Pancreas (tissue), 10 donors: Measurements from ENCODE around the gene RAB4B. TPM values are rescaled to one million over a fixed set of nuclear protein-coding genes. Genes with fewer than 3 reads are reported as not detected.

Experiments used
- ATAC-seq, 4 donors: fragments of 200-7000 bp; cut with Tn5 transposase; one replicate each; pipeline versions ENCODE4 v1.8.0 to v1.9.1; 2020; ENCODE audit warnings: mild to moderate bottlenecking in 4 of 4, moderate library complexity in 4 of 4
- DNase-seq, 6 donors: peaks; one replicate each; pipeline ENCODE4 v3.0.0-alpha.2; 2020
- FAIRE-seq: peaks from 2 replicates; lab custom pipeline; 2012; peaks lifted over from hg19 to GRCh38; lab: Jason Lieb, UNC
- H3K27ac ChIP-seq, 4 donors: fragments of 200-600 bp; sonication (generic); 1 replicate in 3 of 4; 2 replicates in 1 of 4; pipeline versions ENCODE4 v1.5.0 to v1.8.0; 2020
- H3K27me3 ChIP-seq, 4 donors: fragments of 200-600 bp; one replicate each; pipeline ENCODE4 v1.8.0; 2021
- H3K36me3 ChIP-seq, 3 donors: fragments of 200-600 bp; sonication (generic) in 1 of 3; one replicate each; pipeline versions ENCODE4 v1.5.0 to v1.8.0; 2020 to 2021
- H3K4me1 ChIP-seq, 3 donors: fragments of 200-600 bp; one replicate each; pipeline ENCODE4 v1.8.0; 2021
- H3K4me3 ChIP-seq, 4 donors: fragments of 200-600 bp; sonication (generic) in 2 of 4; one replicate each; pipeline versions ENCODE4 v1.5.0 to v1.8.0; 2020 to 2021
- H3K9me3 ChIP-seq, 4 donors: fragments of 200-600 bp; one replicate each; pipeline ENCODE4 v1.8.0; 2021
- CTCF ChIP-seq, 4 donors: fragments of 200-600 bp; sonication (generic) in 3 of 4; IDR thresholded peaks; one replicate each; pipeline versions ENCODE4 v1.5.0 to v1.8.0; 2021; ENCODE audit warnings: antibody characterized with exemption in 4 of 4
- WGBS, 2 donors: extraction: QIAGEN DNeasy Blood & Tissue Kit; methylation state at CpG; one replicate each; pipeline ENCODE4 v1.1.7; 2013; 5-methylcytosine and 5-hydroxymethylcytosine counted together
- intact Hi-C, 3 donors: fragments of 100-400 bp; cut with DNase I; formaldehyde crosslinking; loops; one replicate each; pipeline versions ENCODE4 v1.11.1 to v1.14.2; 2022
- polyA plus RNA-seq, 2 donors: library from polyadenylated mRNA; stranded (reverse); fragments of 200-250 nt; gene quantifications; one replicate each; pipeline ENCODE4 v1.2.3, GENCODE V29; 2013
- total RNA-seq, 6 donors: library from RNA; stranded (reverse); fragmentation: NEBNext Ultra II Directional in 4 of 6; extraction: Animal tissue kit (Norgen Biotek cat#: 25700) in 4 of 6; gene quantifications; one replicate each; pipeline versions ENCODE4 v1.2.1 to v1.2.4, GENCODE V29; 2021 to 2023
- donor health status: healthy with polysubstance abuse.
- donor health status: DM: no; HTN: no; CAD: no; lungs with moderate emphysema.
- donor health status: DM: no; HTN: no; CAD: no.
- donor health status: control.
- donor health status: control.
- donor health status: Bipolar disorder and iron deficiency.
- donor health status: DM: yes; HTN: yes; CAD: no.
- donor health status: DM: no; HTN: no; CAD: no.
- donor health status: DM: no; HTN: no; CAD: no.
- donor health status: DM: yes; HTN: yes; CAD: no.

The RAB4B gene
- total and polyA plus RNA-seq, 8 donors: 5.0 to 45.8 (median 10.5) TPM

GRCh38 chr19:40806423-40807146, 28.5 kb downstream of the RAB4B start:
- intact Hi-C loops: no loop called here
- peak in 3 of 4 donors; percentile 26 to 51 (median 27) for TF ChIP-seq CTCF (IDR thresholded peaks at IDR 0.05)
- Histone ChIP-seq H3K4me3 (no peak overlapping the region), H3K27ac (peak overlapping the region in 2 of 4 donors; percentile 53 to 68), H3K36me3 (no peaks in the 10 kb centered on the region), H3K4me1 (peaks cover 31 to 46% (median 41%) of the 10 kb centered on the region in 3 donors), H3K9me3 (no peaks in the 10 kb centered on the region), H3K27me3 (no peaks in the 10 kb centered on the region)
- no peak for FAIRE-seq
- DNase-seq: peak in 4 of 6 donors; percentile 41 to 72 (median 59)
- 59 to 64% methylated on average over 26 of the region's 26 CpGs for WGBS, 2 donors
- peak in 2 of 4 donors; percentile 30 to 53 for ATAC-seq

- H3K4me1 ChIP-seq: peaks cover 26 to 38% (median 35%) of the 10 kb centered on the region in 3 donors
- intact Hi-C loops: no loop called here
- no peaks in the 10 kb centered on the region for H3K27me3 ChIP-seq
- no peak for TF ChIP-seq CTCF (IDR thresholded peaks at IDR 0.05)
- DNase-seq (peak in 1 of 6 donors; percentile 72), FAIRE-seq (no peak), ATAC-seq (no peak)
- H3K9me3 ChIP-seq: no peaks in the 10 kb centered on the region
- H3K36me3 ChIP-seq: no peaks in the 10 kb centered on the region
- no peak overlapping the region for H3K27ac ChIP-seq
- no peak overlapping the region for H3K4me3 ChIP-seq
- WGBS, 2 donors: 75 to 77% methylated on average over 18 of the region's 18 CpGs
Observed at GRCh38 chr19:40807147-40808020, 29.3 kb downstream of the RAB4B start.

- H3K4me3 ChIP-seq: no peak overlapping the region
- TF ChIP-seq CTCF (IDR thresholded peaks at IDR 0.05): no peak
- no peaks in the 10 kb centered on the region for H3K36me3 ChIP-seq
- intact Hi-C loops: no loop called here
- H3K27ac ChIP-seq: no peak overlapping the region
- 91 to 92% methylated on average over 2 of the region's 2 CpGs for WGBS, 2 donors
- peaks cover 26 to 32% (median 29%) of the 10 kb centered on the region in 3 donors for H3K4me1 ChIP-seq
- ATAC-seq (no peak), DNase-seq (no peak), FAIRE-seq (no peak)
- no peaks in the 10 kb centered on the region for H3K27me3 ChIP-seq
- H3K9me3 ChIP-seq: no peaks in the 10 kb centered on the region
Observed at GRCh38 chr19:40808021-40808325, 29.9 kb downstream of the RAB4B start.

GRCh38 chr19:40808497-40808896, 30.4 kb downstream of the RAB4B start:
- WGBS, 2 donors: 85 to 89% methylated on average over 5 of the region's 5 CpGs
- ATAC-seq: no peak
- H3K27ac ChIP-seq: no peak overlapping the region
- intact Hi-C loops: no loop called here
- no peak for DNase-seq
- peaks cover 21 to 27% (median 24%) of the 10 kb centered on the region in 3 donors for H3K4me1 ChIP-seq
- no peaks in the 10 kb centered on the region for H3K36me3 ChIP-seq
- H3K4me3 ChIP-seq: no peak overlapping the region
- no peaks in the 10 kb centered on the region for H3K9me3 ChIP-seq
- no peak for FAIRE-seq
- H3K27me3 ChIP-seq: no peaks in the 10 kb centered on the region
- TF ChIP-seq CTCF (IDR thresholded peaks at IDR 0.05): no peak
